Brain microvascular endothelial cell (primary cell): ENCODE measurements around the gene IL11RA.

Source experiments
- DNase-seq: peaks from one replicate; pipeline ENCODE4 v3.0.0-alpha.2; 2020
- H3K27ac ChIP-seq: fragments of 250-450 bp; sonication (Bioruptor Pico); 2 replicates; pipeline ENCODE4 v1.5.1; 2020; ENCODE audit warnings: mild to moderate bottlenecking, moderate library complexity
- H3K27me3 ChIP-seq: fragments of 250-450 bp; sonication (Bioruptor Pico); replicated peaks from 2 replicates; pipeline ENCODE4 v1.5.1; 2020; ENCODE audit warnings: mild to moderate bottlenecking
- H3K36me3 ChIP-seq: fragments of 250-450 bp; sonication (Bioruptor Pico); replicated peaks from 2 replicates; pipeline ENCODE4 v1.5.1; 2020; ENCODE audit warnings: mild to moderate bottlenecking
- H3K4me3 ChIP-seq: 2 replicates; pipeline ENCODE4 v1.5.1; 2011; ENCODE audit warnings: low read depth, mild to moderate bottlenecking, control low read depth, low read length, moderate library complexity
- in situ Hi-C: cut with HindIII; loops from 2 replicates; pipeline ENCODE4 v1.10.0; 2017; ENCODE audit warnings: low sequenced_read_pairs, low pct_ligation_motif_present
- TF ChIP-seq, protein P1 (sequence below): IDR thresholded peaks from 2 replicates; pipeline ENCODE4 v1.5.1; 2011; ENCODE audit warnings: low read depth, mild to moderate bottlenecking, moderate library complexity, low read length, control low read depth, inconsistent platforms; ENCODE audit errors: missing control alignments

Gene IL11RA

DNA sequence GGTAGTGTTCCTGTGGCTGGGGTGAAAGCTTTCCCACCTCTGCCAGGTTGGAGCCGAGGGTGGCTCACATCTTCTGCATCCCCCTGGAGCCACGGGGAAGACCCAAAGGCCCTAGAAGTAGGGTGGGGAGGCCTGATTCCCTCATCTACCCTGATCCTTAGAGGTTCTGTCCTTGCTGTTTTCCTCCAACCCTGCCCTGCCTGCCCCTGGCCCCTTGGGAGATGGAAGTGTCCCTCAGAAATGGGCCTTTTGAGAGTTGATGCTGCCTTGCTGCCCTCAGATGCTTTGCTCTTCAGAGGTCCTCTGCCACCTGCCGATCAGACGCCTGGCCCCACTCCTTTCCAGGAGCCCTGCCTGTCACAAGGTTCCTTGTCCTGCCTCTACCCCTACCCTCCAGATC is 32.8 kb downstream of the IL11RA start:
- in situ Hi-C loops = no loop called here
- no peak overlapping the region for H3K27ac ChIP-seq

DNA sequence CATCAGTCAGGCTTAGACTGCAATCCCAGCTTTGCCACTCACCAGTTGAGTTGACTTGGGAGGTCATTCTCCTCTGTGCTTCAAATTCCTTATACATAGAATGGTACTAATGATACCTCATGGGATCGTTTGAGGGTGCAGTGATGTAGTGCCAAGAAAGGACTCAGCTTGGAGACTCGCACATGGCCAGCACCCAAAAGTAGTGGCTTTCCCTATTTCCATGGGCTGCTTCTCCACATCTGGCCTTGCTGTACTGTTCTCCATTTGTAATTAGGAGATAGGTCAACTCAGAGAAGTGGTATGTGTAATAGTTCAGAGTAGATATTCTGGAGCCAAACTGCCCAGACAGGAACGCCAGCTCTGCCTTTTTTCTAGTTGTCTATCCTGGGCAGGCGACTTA is 33.6 kb downstream of the IL11RA start:
- DNase-seq = no peak
- TF ChIP-seq, protein P1, sequence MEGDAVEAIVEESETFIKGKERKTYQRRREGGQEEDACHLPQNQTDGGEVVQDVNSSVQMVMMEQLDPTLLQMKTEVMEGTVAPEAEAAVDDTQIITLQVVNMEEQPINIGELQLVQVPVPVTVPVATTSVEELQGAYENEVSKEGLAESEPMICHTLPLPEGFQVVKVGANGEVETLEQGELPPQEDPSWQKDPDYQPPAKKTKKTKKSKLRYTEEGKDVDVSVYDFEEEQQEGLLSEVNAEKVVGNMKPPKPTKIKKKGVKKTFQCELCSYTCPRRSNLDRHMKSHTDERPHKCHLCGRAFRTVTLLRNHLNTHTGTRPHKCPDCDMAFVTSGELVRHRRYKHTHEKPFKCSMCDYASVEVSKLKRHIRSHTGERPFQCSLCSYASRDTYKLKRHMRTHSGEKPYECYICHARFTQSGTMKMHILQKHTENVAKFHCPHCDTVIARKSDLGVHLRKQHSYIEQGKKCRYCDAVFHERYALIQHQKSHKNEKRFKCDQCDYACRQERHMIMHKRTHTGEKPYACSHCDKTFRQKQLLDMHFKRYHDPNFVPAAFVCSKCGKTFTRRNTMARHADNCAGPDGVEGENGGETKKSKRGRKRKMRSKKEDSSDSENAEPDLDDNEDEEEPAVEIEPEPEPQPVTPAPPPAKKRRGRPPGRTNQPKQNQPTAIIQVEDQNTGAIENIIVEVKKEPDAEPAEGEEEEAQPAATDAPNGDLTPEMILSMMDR = no peak
- in situ Hi-C loops = no loop called here
- H3K4me3 ChIP-seq = no peak overlapping the region
- H3K27ac ChIP-seq = no peak overlapping the region
- no peaks in the 10 kb centered on the region for H3K27me3 ChIP-seq
- H3K36me3 ChIP-seq = no peaks in the 10 kb centered on the region

More for the DNA sequence above, 32.8 kb downstream of the IL11RA start:
- no peak for DNase-seq
- H3K4me3 ChIP-seq = no peak overlapping the region
- H3K36me3 ChIP-seq = no peaks in the 10 kb centered on the region
- TF ChIP-seq, protein P1 = no peak
- H3K27me3 ChIP-seq = no peaks in the 10 kb centered on the region

DNA sequence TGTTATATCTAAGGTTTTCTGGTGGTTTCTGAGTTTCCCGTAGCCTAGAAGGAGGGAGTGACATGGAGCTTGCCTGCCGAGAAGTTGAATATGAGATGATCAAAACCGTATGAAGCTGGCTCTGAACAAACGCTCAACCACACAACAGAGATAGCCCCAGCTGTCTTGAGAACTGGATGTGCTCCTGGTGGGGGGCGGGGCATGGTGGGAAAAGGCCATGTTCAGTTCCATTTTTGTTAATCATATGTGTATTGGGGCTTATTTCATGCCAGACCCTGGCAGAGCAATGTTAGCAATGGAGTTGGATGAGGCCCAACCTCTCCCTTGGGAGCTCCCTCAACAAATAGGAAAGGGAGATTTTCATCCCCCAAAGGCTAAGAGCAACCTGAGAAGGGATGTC is 34.2 kb downstream of the IL11RA start:
- Histone ChIP-seq H3K4me3 (no peak overlapping the region), H3K27me3 (no peaks in the 10 kb centered on the region), H3K36me3 (no peaks in the 10 kb centered on the region), H3K27ac (no peak overlapping the region)
- TF ChIP-seq, protein P1 = no peak
- in situ Hi-C loops = no loop called here
- no peak for DNase-seq

DNA sequence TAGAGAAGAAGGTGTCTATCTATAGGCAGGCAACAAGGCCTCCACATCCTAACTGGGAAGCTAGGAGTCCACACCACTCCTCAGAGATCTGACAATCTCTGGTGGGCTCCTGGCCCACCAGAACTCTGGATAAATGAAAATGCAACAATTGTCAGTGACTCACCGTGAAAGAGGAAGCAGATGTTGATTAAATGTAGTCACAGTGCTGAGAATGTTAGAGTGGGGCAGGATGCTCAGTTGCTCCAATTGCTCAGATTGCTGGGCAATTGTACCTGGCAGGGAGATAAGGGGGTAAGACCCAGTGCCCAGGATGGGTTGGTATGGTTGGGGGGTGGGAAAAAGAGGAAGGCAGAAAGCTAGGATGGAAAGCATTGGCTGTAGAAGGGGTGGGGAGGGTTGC is 34.7 kb downstream of the IL11RA start:
- no peak overlapping the region for H3K4me3 ChIP-seq
- no peak overlapping the region for H3K27ac ChIP-seq
- H3K27me3 ChIP-seq = no peaks in the 10 kb centered on the region
- in situ Hi-C loops = no loop called here
- TF ChIP-seq, protein P1 = no peak
- no peaks in the 10 kb centered on the region for H3K36me3 ChIP-seq
- DNase-seq = no peak

DNA sequence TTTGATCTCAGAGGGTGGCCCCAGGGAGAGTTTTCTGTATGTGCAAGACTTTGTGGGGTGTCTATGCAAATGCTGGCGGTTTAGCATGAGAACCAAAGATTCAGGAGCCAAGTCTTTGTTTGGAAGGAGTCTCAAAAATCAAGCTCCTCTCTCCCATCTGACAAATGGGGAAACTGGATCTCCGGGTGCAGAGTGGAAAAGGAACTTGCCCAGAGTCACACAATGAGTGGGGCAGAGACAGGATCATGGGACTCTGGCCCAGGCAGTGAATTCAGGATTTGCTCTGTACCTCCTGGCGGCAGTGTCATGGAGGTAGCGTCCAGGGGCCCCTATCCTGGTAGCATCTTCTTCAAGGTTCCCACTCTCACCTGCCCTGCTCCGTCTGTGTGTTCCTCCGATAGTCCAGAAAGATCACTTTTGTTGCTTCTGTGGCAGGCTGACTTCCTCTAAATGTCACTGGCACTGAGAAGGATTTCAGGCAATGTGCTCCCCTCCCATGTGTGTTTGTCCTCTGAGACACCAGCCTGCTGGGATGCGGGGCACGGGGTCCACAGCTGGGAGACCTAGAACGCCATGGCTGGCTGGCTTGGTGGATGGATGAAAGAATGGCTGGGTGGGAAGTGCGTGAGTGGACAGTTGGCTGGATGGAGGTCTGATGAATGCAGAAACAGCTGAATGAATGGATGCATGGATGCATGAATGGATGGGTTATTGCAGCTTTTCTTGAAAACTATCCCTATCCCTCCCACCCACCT is 35.5 kb downstream of the IL11RA start:
- DNase-seq = no peak
- in situ Hi-C loops = no loop called here
- no peak overlapping the region for H3K4me3 ChIP-seq
- no peak overlapping the region for H3K27ac ChIP-seq
- no peaks in the 10 kb centered on the region for H3K27me3 ChIP-seq
- H3K36me3 ChIP-seq = no peaks in the 10 kb centered on the region
- TF ChIP-seq, protein P1 = no peak
